Keratinocyte (primary cell): ENCODE data around the gene ADSS2.

Experiments used
- CTCF ChIP-seq, 3 experiments: IDR thresholded peaks in 1 of 3; conservative IDR thresholded peaks in 1 of 3; optimal IDR thresholded peaks in 1 of 3; 2 replicates in 2 of 3; 3 replicates in 1 of 3; pipeline versions ENCODE3 to v1.5.1; 2011; ENCODE audit warnings: low read length in 3 of 3, mild to moderate bottlenecking in 3 of 3, moderate library complexity in 2 of 3, control low read depth in 1 of 3, inconsistent platforms in 1 of 3; ENCODE audit not compliant: insufficient read depth in 2 of 3; ENCODE audit errors: extremely low read depth in 1 of 3
- EZH2 ChIP-seq: IDR thresholded peaks from one replicate; pipeline ENCODE4 v1.6.1; 2012; ENCODE audit warnings: inconsistent platforms, mild to moderate bottlenecking, low read length, moderate library complexity

DNA sequence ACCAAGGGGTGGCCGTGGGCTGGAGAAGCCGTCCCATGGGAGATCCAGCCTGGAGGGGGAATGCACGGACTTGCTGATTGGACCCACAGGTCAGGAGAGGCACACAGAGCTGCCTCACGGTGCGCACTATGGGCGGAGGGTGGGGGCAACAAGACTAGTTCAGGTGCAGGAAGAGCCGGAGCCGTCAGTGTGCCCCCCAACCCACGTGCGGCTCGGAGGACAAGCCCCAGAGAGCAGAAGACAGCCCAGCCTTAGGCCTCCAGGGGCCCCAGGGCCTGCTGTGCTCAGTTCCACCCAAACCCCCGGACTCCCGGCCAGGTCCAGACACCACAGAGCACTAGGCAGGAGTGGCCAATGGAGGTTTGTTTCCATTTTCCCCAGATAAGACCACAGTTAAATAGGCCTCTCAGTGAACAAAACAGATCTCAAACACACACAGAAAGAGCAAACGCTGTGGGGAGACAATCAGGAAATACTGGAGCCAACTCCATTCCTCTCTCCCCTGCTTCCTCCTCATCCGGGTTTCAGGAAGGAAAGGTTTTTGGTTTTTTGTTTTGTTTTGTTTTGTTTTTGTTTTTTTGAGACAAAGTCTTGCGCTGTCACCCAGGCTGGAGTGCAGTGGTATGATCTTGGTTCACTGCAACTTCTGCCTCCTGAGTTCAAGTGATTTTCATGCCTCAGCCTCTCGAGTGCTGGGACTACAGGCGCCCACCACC is 84.2 kb downstream of the ADSS2 start:
- TF ChIP-seq CTCF (optimal IDR thresholded peaks at IDR 0.05 in 1 of 3, IDR thresholded peaks at IDR 0.05 in 1 of 3, conservative IDR thresholded peaks at IDR 0.05 in 1 of 3; ENCODE audit: extremely low read depth in 1 of 3, insufficient read depth in 2 of 3, low read length in 3 of 3) (no peak), EZH2 (no peak)
